SU-DHL-6 (cell line): Measurements from ENCODE around the gene FGF1.

Experiments
- EZH2phosphoT487 ChIP-seq: fragments of 200-600 bp; sonication (generic), shearing (Covaris generic); conservative IDR thresholded peaks from 2 replicates; pipeline ENCODE4 v1.6.1; 2018; ENCODE audit warnings: mild to moderate bottlenecking, antibody characterized with exemption, low read length, moderate library complexity, mixed read lengths
- TF ChIP-seq, protein P1 (sequence below): fragments of 200-600 bp; sonication (generic); IDR thresholded peaks from one replicate; pipeline ENCODE4 v1.5.1; 2017; ENCODE audit warnings: antibody characterized with exemption, mild to moderate bottlenecking, low read length, moderate library complexity; ENCODE audit not compliant: insufficient read depth, poor library complexity, severe bottlenecking

DNA sequence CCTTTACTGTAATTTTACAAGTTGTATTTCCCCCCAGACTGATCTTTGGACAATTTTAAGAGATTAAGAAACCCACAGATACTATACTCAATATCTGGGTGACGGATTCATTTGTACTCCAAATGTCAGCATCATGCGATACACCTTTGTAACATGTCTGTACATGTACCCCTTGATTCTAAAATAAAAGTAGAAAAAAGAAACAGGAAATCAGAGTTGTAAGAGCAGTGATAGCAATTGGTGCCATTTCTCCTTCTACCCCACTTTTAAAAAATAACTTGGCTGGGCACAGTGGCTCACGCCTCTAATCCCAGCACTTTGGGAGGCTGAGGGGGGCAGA, 116.9 kb downstream of the FGF1 start:
- TF ChIP-seq, protein P1, sequence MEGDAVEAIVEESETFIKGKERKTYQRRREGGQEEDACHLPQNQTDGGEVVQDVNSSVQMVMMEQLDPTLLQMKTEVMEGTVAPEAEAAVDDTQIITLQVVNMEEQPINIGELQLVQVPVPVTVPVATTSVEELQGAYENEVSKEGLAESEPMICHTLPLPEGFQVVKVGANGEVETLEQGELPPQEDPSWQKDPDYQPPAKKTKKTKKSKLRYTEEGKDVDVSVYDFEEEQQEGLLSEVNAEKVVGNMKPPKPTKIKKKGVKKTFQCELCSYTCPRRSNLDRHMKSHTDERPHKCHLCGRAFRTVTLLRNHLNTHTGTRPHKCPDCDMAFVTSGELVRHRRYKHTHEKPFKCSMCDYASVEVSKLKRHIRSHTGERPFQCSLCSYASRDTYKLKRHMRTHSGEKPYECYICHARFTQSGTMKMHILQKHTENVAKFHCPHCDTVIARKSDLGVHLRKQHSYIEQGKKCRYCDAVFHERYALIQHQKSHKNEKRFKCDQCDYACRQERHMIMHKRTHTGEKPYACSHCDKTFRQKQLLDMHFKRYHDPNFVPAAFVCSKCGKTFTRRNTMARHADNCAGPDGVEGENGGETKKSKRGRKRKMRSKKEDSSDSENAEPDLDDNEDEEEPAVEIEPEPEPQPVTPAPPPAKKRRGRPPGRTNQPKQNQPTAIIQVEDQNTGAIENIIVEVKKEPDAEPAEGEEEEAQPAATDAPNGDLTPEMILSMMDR, result no peak
- no peak for TF ChIP-seq EZH2phosphoT487
